Omental fat pad (tissue), 4 donors: ENCODE results near the gene MED28. TPM values are rescaled to one million over a fixed set of nuclear protein-coding genes. Genes with fewer than 3 reads are reported as not detected.
"Not testable (repeated sequence)": the region's sequence is repeated elsewhere in the genome, so short reads cannot be mapped to it uniquely, and the experiment has no call there.

ENCODE experiments used
- ATAC-seq: fragments of 150-250 bp; one replicate; pipeline ENCODE4 v1.9.1; 2016; ENCODE audit warnings: mild to moderate bottlenecking, moderate library complexity; ENCODE audit not compliant: low FRiP score
- DNase-seq: peaks from one replicate; pipeline ENCODE4 v3.0.0-alpha.2; 2019; ENCODE audit warnings: low spot score
- total RNA-seq, 4 donors: library from RNA; depleted of rRNA; stranded (reverse); fragments of >200 nt; gene quantifications; one replicate each; pipeline ENCODE4 v1.1.0, GENCODE V29; 2016
- TF ChIP-seq, protein P1 (sequence below), 3 donors: fragments of 450-650 bp; IDR thresholded peaks; one replicate each; pipeline ENCODE4 v1.5.1; 2016 to 2017; ENCODE audit warnings: antibody characterized with exemption in 3 of 3, mild to moderate bottlenecking in 3 of 3, moderate library complexity in 2 of 3

MED28 gene, protein sequence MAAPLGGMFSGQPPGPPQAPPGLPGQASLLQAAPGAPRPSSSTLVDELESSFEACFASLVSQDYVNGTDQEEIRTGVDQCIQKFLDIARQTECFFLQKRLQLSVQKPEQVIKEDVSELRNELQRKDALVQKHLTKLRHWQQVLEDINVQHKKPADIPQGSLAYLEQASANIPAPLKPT
- total RNA-seq: 10 to 100 TPM; 10.1 to 17.1 (median 13.9) TPM

DNA sequence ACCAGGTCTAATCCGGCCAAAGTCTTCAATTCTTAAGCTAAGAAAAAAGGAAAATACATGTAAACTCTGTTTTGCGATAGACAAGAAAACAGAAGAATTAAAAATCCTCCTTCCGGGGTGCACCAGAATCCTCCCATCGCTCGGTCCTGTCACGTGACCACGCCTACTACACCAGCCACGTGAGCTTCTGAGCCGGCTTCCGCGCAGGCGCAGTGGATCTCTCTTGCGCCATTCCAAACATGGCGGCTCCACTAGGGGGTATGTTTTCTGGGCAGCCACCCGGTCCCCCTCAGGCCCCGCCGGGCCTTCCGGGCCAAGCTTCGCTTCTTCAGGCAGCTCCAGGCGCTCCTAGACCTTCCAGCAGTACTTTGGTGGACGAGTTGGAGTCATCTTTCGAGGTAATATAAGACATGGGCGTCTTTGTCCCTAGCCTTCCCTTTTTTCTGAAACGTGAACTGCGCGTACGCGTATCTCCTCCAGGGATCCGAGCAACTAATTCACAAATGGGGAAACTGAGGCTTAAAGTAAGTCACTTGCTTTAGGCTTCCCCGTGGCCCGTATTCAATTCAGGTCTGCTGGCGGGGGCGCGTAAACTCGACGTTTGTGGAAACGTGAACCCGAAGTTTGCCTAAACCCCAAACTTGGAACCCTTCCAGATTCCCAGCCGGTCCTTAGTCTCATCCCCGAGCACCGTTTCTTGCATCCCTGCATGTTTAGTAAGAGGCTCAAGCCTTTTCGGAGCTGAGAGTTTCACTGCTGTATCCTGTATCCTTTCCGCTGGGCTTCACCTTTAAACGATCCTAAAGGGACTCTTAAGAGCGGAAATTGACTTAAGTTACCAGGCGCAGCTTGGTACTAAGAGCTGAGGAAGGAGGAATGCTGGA, at the start of gene MED28:
Gene MED28 (plus strand): TSS at position 226 of the 884 bp plus-strand sequence. CDS start 14 bp downstream, at position 240.
- ATAC-seq: peak; percentile 88

DNA sequence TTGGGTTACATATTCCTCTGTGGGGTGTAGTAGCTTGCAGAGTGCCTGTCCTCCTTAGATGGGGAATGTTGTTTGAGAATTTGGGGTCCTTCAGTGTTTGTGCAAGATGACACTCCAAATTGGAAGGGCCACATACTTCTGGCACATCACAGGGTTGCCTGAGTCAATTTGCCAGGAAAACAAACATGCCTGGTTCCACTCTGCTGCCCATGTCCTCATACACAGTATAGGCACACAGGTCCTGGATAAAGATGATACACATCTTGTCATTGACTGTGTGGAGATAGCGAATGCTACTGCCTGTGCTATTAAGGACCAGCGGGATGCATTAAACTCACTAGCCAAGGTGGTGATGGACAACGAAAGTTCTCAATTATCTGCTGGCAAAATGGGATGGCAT, 48.6 kb upstream of the MED28 start:
- TF ChIP-seq, protein P1, sequence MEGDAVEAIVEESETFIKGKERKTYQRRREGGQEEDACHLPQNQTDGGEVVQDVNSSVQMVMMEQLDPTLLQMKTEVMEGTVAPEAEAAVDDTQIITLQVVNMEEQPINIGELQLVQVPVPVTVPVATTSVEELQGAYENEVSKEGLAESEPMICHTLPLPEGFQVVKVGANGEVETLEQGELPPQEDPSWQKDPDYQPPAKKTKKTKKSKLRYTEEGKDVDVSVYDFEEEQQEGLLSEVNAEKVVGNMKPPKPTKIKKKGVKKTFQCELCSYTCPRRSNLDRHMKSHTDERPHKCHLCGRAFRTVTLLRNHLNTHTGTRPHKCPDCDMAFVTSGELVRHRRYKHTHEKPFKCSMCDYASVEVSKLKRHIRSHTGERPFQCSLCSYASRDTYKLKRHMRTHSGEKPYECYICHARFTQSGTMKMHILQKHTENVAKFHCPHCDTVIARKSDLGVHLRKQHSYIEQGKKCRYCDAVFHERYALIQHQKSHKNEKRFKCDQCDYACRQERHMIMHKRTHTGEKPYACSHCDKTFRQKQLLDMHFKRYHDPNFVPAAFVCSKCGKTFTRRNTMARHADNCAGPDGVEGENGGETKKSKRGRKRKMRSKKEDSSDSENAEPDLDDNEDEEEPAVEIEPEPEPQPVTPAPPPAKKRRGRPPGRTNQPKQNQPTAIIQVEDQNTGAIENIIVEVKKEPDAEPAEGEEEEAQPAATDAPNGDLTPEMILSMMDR (IDR thresholded peaks at IDR 0.05): no peak
- DNase-seq (no peak), ATAC-seq (no peak)

More for the DNA sequence above, at the start of gene MED28:
- TF ChIP-seq, protein P1 (IDR thresholded peaks at IDR 0.05): no peak
- peak; percentile 98 for DNase-seq

DNA sequence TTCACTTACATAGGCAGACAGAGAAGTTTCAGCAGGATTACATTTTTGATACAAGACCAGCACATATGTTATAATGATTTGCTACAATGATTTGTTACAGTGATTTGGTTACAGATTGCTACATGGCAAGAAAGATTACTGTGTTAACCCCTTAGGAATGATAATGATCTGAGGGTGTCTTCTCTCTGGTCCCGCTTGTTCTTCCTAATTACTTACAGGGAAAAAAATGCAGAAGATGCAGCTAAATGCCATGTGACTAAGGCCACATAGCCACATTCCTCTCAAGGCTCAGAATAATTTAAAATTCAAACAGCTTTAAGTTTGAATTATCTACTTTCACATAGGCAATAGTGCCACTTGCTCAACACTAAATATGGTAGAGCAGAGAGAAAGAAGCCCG, 47.2 kb upstream of the MED28 start:
- TF ChIP-seq, protein P1 (IDR thresholded peaks at IDR 0.05): no peak
- DNase-seq (no peak), ATAC-seq (no peak)

DNA sequence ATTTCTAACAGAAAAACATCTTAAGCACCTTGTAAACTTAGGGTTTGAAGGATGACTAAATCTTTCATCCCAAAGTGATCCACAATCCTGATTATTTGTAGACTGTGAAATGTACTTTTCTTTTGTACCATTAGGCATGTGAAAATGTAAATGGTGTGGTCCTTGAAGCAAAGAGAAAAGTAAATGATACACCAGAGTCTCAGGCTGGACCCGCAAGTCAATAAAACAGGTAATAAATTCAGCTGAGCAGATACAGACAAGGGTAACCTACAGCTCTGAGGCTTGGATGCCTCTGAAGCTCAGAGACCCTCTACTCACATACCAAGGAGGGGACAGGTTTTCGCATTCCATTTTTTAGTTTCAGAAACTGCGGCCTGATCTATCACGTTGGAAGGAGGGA, 40.2 kb upstream of the MED28 start:
- TF ChIP-seq, protein P1 (IDR thresholded peaks at IDR 0.05): no peak

DNA sequence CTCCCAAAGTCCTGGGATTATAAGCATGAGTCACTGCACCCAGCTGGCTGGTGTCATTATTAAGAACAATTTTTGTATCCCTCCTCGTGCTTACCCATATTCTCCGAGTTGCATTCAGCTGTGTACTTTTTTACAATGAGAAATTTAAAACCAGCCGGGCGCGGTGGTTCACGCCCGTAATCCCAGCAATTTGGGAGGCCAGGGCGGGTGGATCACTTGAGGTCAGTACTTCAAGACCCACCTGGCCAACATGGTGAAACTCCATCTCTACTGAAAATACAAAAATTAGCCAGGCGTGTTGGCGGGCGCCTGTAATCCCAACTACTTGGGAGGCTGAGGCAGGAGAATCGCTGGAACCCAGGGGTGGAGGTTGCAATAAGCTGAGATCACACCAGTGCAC, 39.3 kb upstream of the MED28 start:
- not testable (repeated sequence) for DNase-seq

More for the DNA sequence above, 40.2 kb upstream of the MED28 start:
- ATAC-seq (no peak), DNase-seq (no peak)

DNA sequence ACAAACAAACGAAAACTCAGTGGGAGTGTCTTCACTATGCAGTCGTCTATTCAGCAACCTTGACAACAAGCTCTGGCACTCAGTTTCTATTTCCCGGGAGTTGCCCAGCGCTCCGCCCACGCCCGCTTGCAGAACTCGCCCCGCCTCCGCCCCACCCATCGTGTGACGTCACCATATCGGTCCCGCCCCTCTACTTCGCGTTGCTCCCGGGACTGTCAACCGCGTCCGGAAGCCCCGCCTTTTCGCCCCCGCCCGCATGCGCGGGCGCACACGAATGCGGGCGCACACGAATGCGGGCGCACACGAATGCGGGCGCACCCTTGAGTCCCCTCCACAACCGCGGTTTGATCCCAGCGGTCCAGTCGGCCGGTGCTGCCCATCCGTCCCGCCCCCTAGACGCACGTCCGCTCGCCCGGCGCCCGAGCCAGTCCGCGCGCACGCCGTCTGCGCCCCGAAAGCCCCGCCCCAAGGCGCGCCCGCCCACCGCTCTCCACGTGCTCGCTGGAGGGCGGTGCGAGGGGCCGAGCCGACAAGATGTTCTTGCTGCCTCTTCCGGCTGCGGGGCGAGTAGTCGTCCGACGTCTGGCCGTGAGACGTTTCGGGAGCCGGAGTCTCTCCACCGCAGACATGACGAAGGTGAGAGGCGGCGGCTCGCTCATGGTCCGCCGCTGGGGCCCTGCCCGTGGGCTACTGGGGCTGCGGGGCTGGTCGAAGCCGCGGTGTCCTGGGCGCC, 37.3 kb upstream of the MED28 start, which contains the start of gene LAP3:
Gene LAP3 (plus strand): TSS at position 267 of the 733 bp plus-strand sequence. CDS start 268 bp downstream, at position 535.
- peak; percentile 99 for ATAC-seq
- TF ChIP-seq, protein P1 (IDR thresholded peaks at IDR 0.05): no peak
- DNase-seq: peak; percentile 98

More for the DNA sequence above, 39.3 kb upstream of the MED28 start:
- not testable (repeated sequence) for ATAC-seq
